ENCODE data around the gene PEX12. TPM values are rescaled to one million over a fixed set of nuclear protein-coding genes. Genes with fewer than 3 reads are reported as not detected.
"Not testable (repeated sequence)": the region's sequence is repeated elsewhere in the genome, so short reads cannot be mapped to it uniquely, and the experiment has no call there.

Gene PEX12
- total RNA-seq, 2 experiments from 2014 or later, result 6.8 to 9.5 TPM

GRCh38 chr17:35531160-35531559 lies 47.2 kb downstream of the PEX12 start:
- no peaks in the 10 kb centered on the region for H3K36me3 ChIP-seq (ENCODE audit: insufficient read depth, low read length)
- H3K4me3 ChIP-seq (ENCODE audit: low read depth, low read length, poor library complexity, severe bottlenecking), result no peak overlapping the region
- no TSS peak for BruUV-seq (replicated peaks)
- no peaks in the 10 kb centered on the region for H3K79me2 ChIP-seq (ENCODE audit: insufficient read depth, low read depth, low read length)
- no peak overlapping the region for H3K27ac ChIP-seq (ENCODE audit: low read depth, low read length, poor library complexity, severe bottlenecking)
- H2AFZ ChIP-seq (ENCODE audit: low read length), result no peak overlapping the region
- TF ChIP-seq EZH2phosphoT487 (IDR thresholded peaks at IDR 0.05; ENCODE audit: borderline replicate concordance, low read depth, low read length), result no peak
- TF ChIP-seq CTCF (conservative IDR thresholded peaks at IDR 0.05; ENCODE audit: low read length), result no peak
- no peak for DNase-seq (ENCODE audit: low spot score)
- H4K20me1 ChIP-seq (ENCODE audit: insufficient read depth, low read length), result no peaks in the 10 kb centered on the region
- CTCF ChIA-PET (ENCODE audit: unreplicated experiment), result no interaction called here
- H3K4me1 ChIP-seq (ENCODE audit: insufficient read depth, low read length, poor library complexity, severe bottlenecking), result peaks cover 3% of the 10 kb centered on the region
- H3K9me2 ChIP-seq (ENCODE audit: insufficient read depth, low read length), result no peaks in the 10 kb centered on the region
- no peak overlapping the region for H3K4me2 ChIP-seq (ENCODE audit: low read length)
- intact Hi-C loops (cut with micrococcal nuclease; ENCODE audit: unreplicated experiment), result loop anchor here (10.0 kb wide), 1 partner anchor 356 kb away; no protein-coding TSS in a partner anchor
- no peaks in the 10 kb centered on the region for H3K9me3 ChIP-seq (ENCODE audit: low read length)
- POLR2A ChIA-PET, result no interaction called here

GRCh38 chr17:35529866-35530265 lies 48.5 kb downstream of the PEX12 start:
- Histone ChIP-seq H3K9me3 (ENCODE audit: low read length) (no peaks in the 10 kb centered on the region), H3K9me2 (ENCODE audit: insufficient read depth, low read length) (no peaks in the 10 kb centered on the region), H3K36me3 (ENCODE audit: insufficient read depth, low read length) (no peaks in the 10 kb centered on the region), H3K4me3 (ENCODE audit: low read depth, low read length, poor library complexity, severe bottlenecking) (no peak overlapping the region), H4K20me1 (ENCODE audit: insufficient read depth, low read length) (no peaks in the 10 kb centered on the region), H3K27ac (ENCODE audit: low read depth, low read length, poor library complexity, severe bottlenecking) (no peak overlapping the region), H3K4me2 (ENCODE audit: low read length) (no peak overlapping the region), H2AFZ (ENCODE audit: low read length) (no peak overlapping the region), H3K4me1 (ENCODE audit: insufficient read depth, low read length, poor library complexity, severe bottlenecking) (peaks cover 3% of the 10 kb centered on the region), H3K79me2 (ENCODE audit: insufficient read depth, low read depth, low read length) (no peaks in the 10 kb centered on the region)
- ChIA-PET CTCF (ENCODE audit: unreplicated experiment) (no interaction called here), POLR2A (interaction anchor here (0.7 kb wide), 1 partner anchor 9 kb away, joined by 5 read pairs; no protein-coding TSS in a partner anchor)
- no peak for DNase-seq (ENCODE audit: low spot score)
- BruUV-seq (replicated peaks), result no TSS peak
- intact Hi-C loops (cut with micrococcal nuclease; ENCODE audit: unreplicated experiment), result loop anchor here (10.0 kb wide), 1 partner anchor 355 kb away; no protein-coding TSS in a partner anchor
- TF ChIP-seq EZH2phosphoT487 (IDR thresholded peaks at IDR 0.05; ENCODE audit: borderline replicate concordance, low read depth, low read length) (no peak), CTCF (conservative IDR thresholded peaks at IDR 0.05; ENCODE audit: low read length) (no peak)

- H3K4me1 ChIP-seq (ENCODE audit: insufficient read depth, low read length, poor library complexity, severe bottlenecking); CTCF ChIA-PET (ENCODE audit: unreplicated experiment); H3K36me3 ChIP-seq (ENCODE audit: insufficient read depth, low read length); H3K4me3 ChIP-seq (ENCODE audit: low read depth, low read length, poor library complexity, severe bottlenecking); H3K27ac ChIP-seq (ENCODE audit: low read depth, low read length, poor library complexity, severe bottlenecking); H3K4me2 ChIP-seq (ENCODE audit: low read length); POLR2A ChIA-PET; H4K20me1 ChIP-seq (ENCODE audit: insufficient read depth, low read length); H2AFZ ChIP-seq (ENCODE audit: low read length); H3K79me2 ChIP-seq (ENCODE audit: insufficient read depth, low read depth, low read length); H3K9me2 ChIP-seq (ENCODE audit: insufficient read depth, low read length); intact Hi-C loops (cut with micrococcal nuclease; ENCODE audit: unreplicated experiment); H3K9me3 ChIP-seq (ENCODE audit: low read length); DNase-seq (ENCODE audit: low spot score); BruUV-seq (replicated peaks): not testable (repeated sequence)
Observed at GRCh38 chr17:35529326-35529725, 49.0 kb downstream of the PEX12 start.

Small RNA genes within 50 kb of the gene (small RNA-seq; reads per million reads assigned to genes)
- gene AC004134.1 (not detected), gene AC015911.1 (not detected), gene SNORD7 (44.8 reads per million, percentile 98 among the genes with 10 or more reads in this experiment)

Other genes starting within 250 kb of the PEX12 start
- gene SLFN11, start 204.9 kb downstream of the PEX12 start, total RNA-seq (2014; rRNA removed; shearing (Covaris generic)), result 0.05 TPM in 1 of 2 replicates, not detected in the other
- not detected in 2 replicates for gene SLFN11, start 204.9 kb downstream of the PEX12 start, total RNA-seq (2022)
- 0.06 TPM in 1 of 2 replicates, not detected in the other for gene SLFN12, start 146.1 kb downstream of the PEX12 start, total RNA-seq (2014; rRNA removed; shearing (Covaris generic))
- gene SLFN12, start 146.1 kb downstream of the PEX12 start, total RNA-seq (2022), result not detected in 2 replicates
- not detected in 2 replicates for gene SLFN13, start 129.8 kb downstream of the PEX12 start, total RNA-seq (2014; rRNA removed; shearing (Covaris generic))
- gene SLFN13, start 129.8 kb downstream of the PEX12 start, total RNA-seq (2022), result not detected in 2 replicates
- gene SLFN12L, start 40.9 kb downstream of the PEX12 start, total RNA-seq (2014; rRNA removed; shearing (Covaris generic)), result not detected in 2 replicates
- gene SLFN12L, start 40.9 kb downstream of the PEX12 start, total RNA-seq (2022), result not detected in 2 replicates
- gene SLFN14, start 17.8 kb downstream of the PEX12 start, total RNA-seq (2014; rRNA removed; shearing (Covaris generic)), result not detected in 2 replicates
- not detected in 2 replicates for gene SLFN14, start 17.8 kb downstream of the PEX12 start, total RNA-seq (2022)
- 28.9 and 51.5 TPM in 2 replicates for gene AP2B1, start 8.8 kb upstream of the PEX12 start, total RNA-seq (2014; rRNA removed; shearing (Covaris generic))
- gene AP2B1, start 8.8 kb upstream of the PEX12 start, total RNA-seq (2022), result 76.0 and 82.9 TPM in 2 replicates
- not detected in 2 replicates for gene RASL10B, start 153.1 kb upstream of the PEX12 start, total RNA-seq (2014; rRNA removed; shearing (Covaris generic))
- not detected in 2 replicates for gene RASL10B, start 153.1 kb upstream of the PEX12 start, total RNA-seq (2022)
- not detected in 2 replicates for gene GAS2L2, start 174.7 kb upstream of the PEX12 start, total RNA-seq (2014; rRNA removed; shearing (Covaris generic))
- gene GAS2L2, start 174.7 kb upstream of the PEX12 start, total RNA-seq (2022), result 0.21 TPM in 1 of 2 replicates, not detected in the other
- gene C17orf50, start 182.3 kb upstream of the PEX12 start, total RNA-seq (2014; rRNA removed; shearing (Covaris generic)), result not detected in 2 replicates
- gene C17orf50, start 182.3 kb upstream of the PEX12 start, total RNA-seq (2022), result not detected in 2 replicates
- not detected in 2 replicates for gene MMP28, start 217.1 kb upstream of the PEX12 start, total RNA-seq (2014; rRNA removed; shearing (Covaris generic))
- gene MMP28, start 217.1 kb upstream of the PEX12 start, total RNA-seq (2022), result not detected in 2 replicates
- 61.9 and 65.9 TPM in 2 replicates for gene TAF15, start 230.9 kb upstream of the PEX12 start, total RNA-seq (2014; rRNA removed; shearing (Covaris generic))
- 256 and 279 TPM in 2 replicates for gene TAF15, start 230.9 kb upstream of the PEX12 start, total RNA-seq (2022)